Measurements from ENCODE around the gene AKR1D1. TPM values are rescaled to one million over a fixed set of nuclear protein-coding genes. Genes with fewer than 3 reads are reported as not detected.
"Not testable (repeated sequence)": the region's sequence is repeated elsewhere in the genome, so short reads cannot be mapped to it uniquely, and the experiment has no call there.

Gene AKR1D1
- total RNA-seq, 1 experiment from 2014 or later = not detected

GRCh38 chr7:138089080-138089901 is 13.0 kb downstream of the AKR1D1 start:
- ChIA-PET POLR2A (ENCODE audit: unreplicated experiment) (interaction anchor here (0.6 kb wide), 1 partner anchor 99 kb away, joined by 6 read pairs; no protein-coding TSS in a partner anchor), CTCF (interaction anchor here (0.5 to 0.7 kb wide), 4 partner anchors 81 to 676 kb away, joined by 3 to 15 read pairs (median 3); no protein-coding TSS in a partner anchor)
- intact Hi-C loops (cut with micrococcal nuclease; ENCODE audit: unreplicated experiment) = no loop called here
- TF ChIP-seq EZH2 (IDR thresholded peaks at IDR 0.05; ENCODE audit: low read depth) = no peak
- TF ChIP-seq, protein P1, sequence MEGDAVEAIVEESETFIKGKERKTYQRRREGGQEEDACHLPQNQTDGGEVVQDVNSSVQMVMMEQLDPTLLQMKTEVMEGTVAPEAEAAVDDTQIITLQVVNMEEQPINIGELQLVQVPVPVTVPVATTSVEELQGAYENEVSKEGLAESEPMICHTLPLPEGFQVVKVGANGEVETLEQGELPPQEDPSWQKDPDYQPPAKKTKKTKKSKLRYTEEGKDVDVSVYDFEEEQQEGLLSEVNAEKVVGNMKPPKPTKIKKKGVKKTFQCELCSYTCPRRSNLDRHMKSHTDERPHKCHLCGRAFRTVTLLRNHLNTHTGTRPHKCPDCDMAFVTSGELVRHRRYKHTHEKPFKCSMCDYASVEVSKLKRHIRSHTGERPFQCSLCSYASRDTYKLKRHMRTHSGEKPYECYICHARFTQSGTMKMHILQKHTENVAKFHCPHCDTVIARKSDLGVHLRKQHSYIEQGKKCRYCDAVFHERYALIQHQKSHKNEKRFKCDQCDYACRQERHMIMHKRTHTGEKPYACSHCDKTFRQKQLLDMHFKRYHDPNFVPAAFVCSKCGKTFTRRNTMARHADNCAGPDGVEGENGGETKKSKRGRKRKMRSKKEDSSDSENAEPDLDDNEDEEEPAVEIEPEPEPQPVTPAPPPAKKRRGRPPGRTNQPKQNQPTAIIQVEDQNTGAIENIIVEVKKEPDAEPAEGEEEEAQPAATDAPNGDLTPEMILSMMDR (conservative IDR thresholded peaks at IDR 0.05) = no peak
- Histone ChIP-seq H3K4me3 (peak overlapping the region; percentile 16; the same call in 1 of the 2 replicates), H3K9me2 (ENCODE audit: insufficient read depth) (no peaks in the 10 kb centered on the region), H3F3A (ENCODE audit: insufficient read depth, low read depth) (peaks cover 28% of the 10 kb centered on the region), H4K20me1 (ENCODE audit: insufficient read depth) (no peaks in the 10 kb centered on the region), H2AFZ (peak overlapping the region; percentile 35; the same call in 1 of the 2 replicates), H3K27me3 (ENCODE audit: insufficient read depth, low read depth) (no peaks in the 10 kb centered on the region), H3K9me3 (ENCODE audit: insufficient read depth, low read depth) (no peaks in the 10 kb centered on the region), H3K27ac (peak overlapping the region; percentile 95), H3K4me2 (peak overlapping the region; percentile 63), H3K36me3 (ENCODE audit: low read depth) (no peaks in the 10 kb centered on the region), H3K79me2 (ENCODE audit: low read depth) (no peaks in the 10 kb centered on the region), H3K4me1 (replicated peaks; ENCODE audit: insufficient read depth) (peaks cover 44% of the 10 kb centered on the region)
- BruUV-seq (replicated peaks) = no TSS peak
- peak in 1 of 2 experiments; percentile 94 for DNase-seq

DNA sequence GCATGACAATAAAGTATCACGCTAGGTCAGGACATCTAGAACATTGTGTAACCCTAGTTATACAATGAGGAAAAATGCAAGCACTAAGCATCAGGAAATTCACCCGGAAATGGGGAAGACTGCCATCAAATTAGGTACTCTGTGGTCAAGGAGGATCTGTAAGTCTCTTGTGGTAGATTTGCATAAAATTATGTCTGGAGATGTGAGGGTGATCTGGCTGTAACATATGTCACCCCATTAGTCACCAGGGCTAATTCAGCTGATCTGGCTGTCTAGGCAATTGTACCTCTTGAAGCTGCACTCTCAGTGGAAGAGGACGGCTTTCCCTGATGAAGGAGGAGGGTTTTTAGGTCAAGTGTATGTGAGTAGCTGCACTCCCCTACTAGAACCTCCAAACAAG is 14.8 kb downstream of the AKR1D1 start:
- Histone ChIP-seq H3K4me1 (replicated peaks; ENCODE audit: insufficient read depth) (peaks cover 44% of the 10 kb centered on the region), H2AFZ (no peak overlapping the region), H3K9me3 (ENCODE audit: insufficient read depth, low read depth) (no peaks in the 10 kb centered on the region), H3F3A (ENCODE audit: insufficient read depth, low read depth) (peaks cover 28% of the 10 kb centered on the region), H3K27ac (peak overlapping the region; percentile 95), H3K9me2 (ENCODE audit: insufficient read depth) (no peaks in the 10 kb centered on the region), H3K36me3 (ENCODE audit: low read depth) (no peaks in the 10 kb centered on the region), H3K4me2 (no peak overlapping the region), H4K20me1 (ENCODE audit: insufficient read depth) (no peaks in the 10 kb centered on the region), H3K79me2 (ENCODE audit: low read depth) (no peaks in the 10 kb centered on the region), H3K27me3 (ENCODE audit: insufficient read depth, low read depth) (no peaks in the 10 kb centered on the region), H3K4me3 (no peak overlapping the region)
- BruUV-seq (replicated peaks) = no TSS peak
- POLR2A ChIA-PET (ENCODE audit: unreplicated experiment) = no interaction called here
- no peak for TF ChIP-seq EZH2 (IDR thresholded peaks at IDR 0.05; ENCODE audit: low read depth)
- TF ChIP-seq, protein P1 (conservative IDR thresholded peaks at IDR 0.05) = no peak
- intact Hi-C loops (cut with micrococcal nuclease; ENCODE audit: unreplicated experiment) = no loop called here
- DNase-seq = no peak
- CTCF ChIA-PET = no interaction called here

DNA sequence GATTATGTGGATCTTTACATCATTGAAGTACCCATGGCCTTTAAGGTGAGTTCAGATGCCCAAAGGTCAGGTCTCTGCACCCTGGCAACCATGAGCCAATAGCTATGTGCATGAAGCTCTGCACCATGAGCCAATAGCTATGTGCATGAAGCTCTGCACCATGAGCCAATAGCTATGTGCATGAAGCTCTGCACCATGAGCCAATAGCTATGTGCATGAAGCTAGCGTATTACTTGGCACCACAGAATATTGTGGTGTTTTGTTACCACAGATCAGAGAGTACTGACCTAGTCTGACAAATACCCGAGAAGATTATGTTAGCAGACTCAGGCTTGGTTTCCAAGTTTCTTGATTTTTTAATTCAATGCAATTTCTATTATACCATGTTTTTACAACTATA is 15.6 kb downstream of the AKR1D1 start:
- H3K9me3 ChIP-seq (ENCODE audit: insufficient read depth, low read depth); H3K9me2 ChIP-seq (ENCODE audit: insufficient read depth); H3K79me2 ChIP-seq (ENCODE audit: low read depth); DNase-seq; H2AFZ ChIP-seq; BruUV-seq (replicated peaks); intact Hi-C loops (cut with micrococcal nuclease; ENCODE audit: unreplicated experiment); H3K36me3 ChIP-seq (ENCODE audit: low read depth); H4K20me1 ChIP-seq (ENCODE audit: insufficient read depth); CTCF ChIA-PET; H3K4me3 ChIP-seq; H3K4me2 ChIP-seq; H3K27me3 ChIP-seq (ENCODE audit: insufficient read depth, low read depth): not testable (repeated sequence)
- POLR2A ChIA-PET (ENCODE audit: unreplicated experiment) = interaction anchor here (0.7 kb wide), 1 partner anchor 48 kb away, joined by 3 read pairs; no protein-coding TSS in a partner anchor
- H3K4me1 ChIP-seq (replicated peaks; ENCODE audit: insufficient read depth) = peaks cover 44% of the 10 kb centered on the region
- peak overlapping the region; percentile 54; the same call in 1 of the 2 replicates for H3K27ac ChIP-seq
- peaks cover 28% of the 10 kb centered on the region for H3F3A ChIP-seq (ENCODE audit: insufficient read depth, low read depth)

Measured in PC-9 (cell line).